ENCODE results near the gene ABTB2. TPM values are rescaled to one million over a fixed set of nuclear protein-coding genes. Genes with fewer than 3 reads are reported as not detected.

Gene ABTB2
- total RNA-seq (2014; rRNA removed; shearing (Covaris generic)) (0.09 and 0.36 TPM in 2 replicates), total RNA-seq (2022) (0.06 and 0.07 TPM in 2 replicates), Bru-seq, nascent RNA (percentile 17 among the genes with signal in this experiment), BruChase-seq, experiment 1, labeled RNA remaining after a 6-hour chase (percentile 17 among the genes with signal in this experiment), BruChase-seq, experiment 2, labeled RNA remaining after a 2-hour chase (percentile 16 among the genes with signal in this experiment)
- long read RNA-seq, result 0 reads

DNA sequence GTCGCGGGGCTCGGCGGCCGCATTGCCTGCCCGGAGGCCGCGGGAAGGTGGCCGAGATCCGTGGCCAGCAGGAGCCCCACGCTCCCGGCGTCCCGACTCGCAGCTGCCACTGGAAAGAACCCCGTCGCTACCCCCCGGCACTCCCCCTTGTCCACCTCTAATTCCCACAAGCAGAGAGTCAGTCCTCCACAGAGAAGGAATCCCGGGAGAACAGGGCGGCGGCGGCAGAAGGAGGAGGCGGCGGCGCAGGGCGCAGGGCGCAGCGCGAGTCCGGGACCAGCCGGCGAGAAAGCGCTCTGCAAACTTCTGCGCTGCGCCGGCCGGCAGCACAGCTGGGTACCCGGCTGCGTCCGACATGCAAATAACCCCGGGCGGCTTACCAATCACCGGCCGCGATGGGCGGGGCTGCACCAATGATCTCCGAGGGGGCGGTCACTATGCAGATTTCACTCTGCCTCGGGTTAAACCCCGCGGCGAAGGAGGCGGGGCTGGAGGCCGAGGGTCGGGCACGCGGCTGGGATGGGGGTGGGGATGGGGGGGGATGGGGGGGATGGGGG is at the start of gene ABTB2:
Gene ABTB2 (minus strand): TSS at position 310 of the 557 bp plus-strand sequence.
- peak; percentile 94 for DNase-seq (ENCODE audit: low spot score)
- no peaks in the 10 kb centered on the region for H3K9me3 ChIP-seq (ENCODE audit: low read length)
- H4K20me1 ChIP-seq (ENCODE audit: insufficient read depth, low read length), result no peaks in the 10 kb centered on the region
- H2AFZ ChIP-seq (ENCODE audit: low read length), result peak within 1 kb of the TSS; percentile 82
- peaks cover 15% of the 10 kb centered on the region for H3K4me1 ChIP-seq (ENCODE audit: insufficient read depth, low read length, poor library complexity, severe bottlenecking)
- intact Hi-C loops (cut with micrococcal nuclease; ENCODE audit: unreplicated experiment), result loop anchor here (2.0 to 5.0 kb wide), 3 partner anchors 135 to 550 kb away; no protein-coding TSS in a partner anchor
- CTCF ChIA-PET (ENCODE audit: unreplicated experiment), result no interaction called here
- no peaks in the 10 kb centered on the region for H3K36me3 ChIP-seq (ENCODE audit: insufficient read depth, low read length)
- no peaks in the 10 kb centered on the region for H3K9me2 ChIP-seq (ENCODE audit: insufficient read depth, low read length)
- peak within 1 kb of the TSS; percentile 95 for H3K4me2 ChIP-seq (ENCODE audit: low read length)
- TF ChIP-seq, protein P1, sequence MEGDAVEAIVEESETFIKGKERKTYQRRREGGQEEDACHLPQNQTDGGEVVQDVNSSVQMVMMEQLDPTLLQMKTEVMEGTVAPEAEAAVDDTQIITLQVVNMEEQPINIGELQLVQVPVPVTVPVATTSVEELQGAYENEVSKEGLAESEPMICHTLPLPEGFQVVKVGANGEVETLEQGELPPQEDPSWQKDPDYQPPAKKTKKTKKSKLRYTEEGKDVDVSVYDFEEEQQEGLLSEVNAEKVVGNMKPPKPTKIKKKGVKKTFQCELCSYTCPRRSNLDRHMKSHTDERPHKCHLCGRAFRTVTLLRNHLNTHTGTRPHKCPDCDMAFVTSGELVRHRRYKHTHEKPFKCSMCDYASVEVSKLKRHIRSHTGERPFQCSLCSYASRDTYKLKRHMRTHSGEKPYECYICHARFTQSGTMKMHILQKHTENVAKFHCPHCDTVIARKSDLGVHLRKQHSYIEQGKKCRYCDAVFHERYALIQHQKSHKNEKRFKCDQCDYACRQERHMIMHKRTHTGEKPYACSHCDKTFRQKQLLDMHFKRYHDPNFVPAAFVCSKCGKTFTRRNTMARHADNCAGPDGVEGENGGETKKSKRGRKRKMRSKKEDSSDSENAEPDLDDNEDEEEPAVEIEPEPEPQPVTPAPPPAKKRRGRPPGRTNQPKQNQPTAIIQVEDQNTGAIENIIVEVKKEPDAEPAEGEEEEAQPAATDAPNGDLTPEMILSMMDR (conservative IDR thresholded peaks at IDR 0.05; ENCODE audit: low read length), result no peak
- no peak for TF ChIP-seq EZH2phosphoT487 (IDR thresholded peaks at IDR 0.05; ENCODE audit: borderline replicate concordance, low read depth, low read length)
- H3K27ac ChIP-seq (ENCODE audit: low read depth, low read length, poor library complexity, severe bottlenecking), result no peak within 1 kb of the TSS
- no TSS peak for BruUV-seq (replicated peaks)
- POLR2A ChIA-PET, result interaction anchor here (0.6 to 1.2 kb wide), 3 partner anchors 13 to 1213 kb away, joined by 3 read pairs; no protein-coding TSS in a partner anchor
- H3K4me3 ChIP-seq (ENCODE audit: low read depth, low read length, poor library complexity, severe bottlenecking), result peak within 1 kb of the TSS; percentile 68
- H3K79me2 ChIP-seq (ENCODE audit: insufficient read depth, low read depth, low read length), result no peaks in the 10 kb centered on the region

DNA sequence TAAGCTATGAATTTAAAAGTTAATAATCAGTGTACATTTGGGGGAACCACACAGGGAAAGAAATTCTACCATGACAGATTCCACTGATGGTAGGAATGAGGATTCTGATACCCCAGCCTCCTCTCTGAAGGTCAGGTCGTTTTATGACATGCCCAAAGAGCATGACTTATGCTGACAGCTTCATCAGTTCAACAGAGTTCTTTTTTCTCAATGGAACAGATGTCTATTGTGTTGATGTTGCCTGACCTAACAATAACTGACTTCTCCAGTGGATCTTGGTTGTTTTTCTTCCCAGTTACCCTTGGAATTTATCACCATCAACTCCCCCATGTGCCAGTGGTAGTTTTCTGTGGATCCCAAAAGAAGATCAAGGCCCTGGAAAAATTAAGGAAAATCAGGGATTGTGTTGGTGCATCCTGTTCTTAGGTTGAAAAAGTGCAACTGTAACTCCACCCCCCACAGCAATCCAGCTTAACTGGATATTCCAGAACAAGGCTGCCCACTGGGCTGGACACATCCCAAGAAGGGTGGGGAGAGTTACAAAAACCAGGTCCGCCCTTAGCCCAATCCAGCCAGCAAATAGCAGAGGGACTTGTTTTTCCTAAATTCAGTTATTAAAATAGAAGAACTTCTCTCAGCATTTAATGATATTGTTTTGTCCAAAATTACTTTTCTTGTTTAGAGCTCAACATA is 49.5 kb upstream of the ABTB2 start:
- Histone ChIP-seq H3K9me2 (ENCODE audit: insufficient read depth, low read length) (no peaks in the 10 kb centered on the region), H3K4me1 (ENCODE audit: insufficient read depth, low read length, poor library complexity, severe bottlenecking) (no peaks in the 10 kb centered on the region), H2AFZ (ENCODE audit: low read length) (no peak overlapping the region), H3K27ac (ENCODE audit: low read depth, low read length, poor library complexity, severe bottlenecking) (no peak overlapping the region), H3K9me3 (ENCODE audit: low read length) (no peaks in the 10 kb centered on the region), H3K4me2 (ENCODE audit: low read length) (no peak overlapping the region), H3K36me3 (ENCODE audit: insufficient read depth, low read length) (no peaks in the 10 kb centered on the region), H3K79me2 (ENCODE audit: insufficient read depth, low read depth, low read length) (no peaks in the 10 kb centered on the region), H3K4me3 (ENCODE audit: low read depth, low read length, poor library complexity, severe bottlenecking) (no peak overlapping the region), H4K20me1 (ENCODE audit: insufficient read depth, low read length) (no peaks in the 10 kb centered on the region)
- TF ChIP-seq, protein P1 (conservative IDR thresholded peaks at IDR 0.05; ENCODE audit: low read length), result no peak
- TF ChIP-seq EZH2phosphoT487 (IDR thresholded peaks at IDR 0.05; ENCODE audit: borderline replicate concordance, low read depth, low read length), result no peak
- no TSS peak for BruUV-seq (replicated peaks)
- ChIA-PET POLR2A (interaction anchor here (0.6 to 0.7 kb wide), 2 partner anchors 15 to 240 kb away, joined by 3 read pairs; no protein-coding TSS in a partner anchor), CTCF (ENCODE audit: unreplicated experiment) (no interaction called here)
- intact Hi-C loops (cut with micrococcal nuclease; ENCODE audit: unreplicated experiment), result no loop called here
- DNase-seq (ENCODE audit: low spot score), result no peak
